Duodenal mucosa (tissue), 2 donors: ENCODE data around the gene SHMT2.
A peak's percentile ranks its signal among the peaks of the same experiment; 100 is the strongest.

Experiments
- H3K27ac ChIP-seq: one replicate; pipeline ENCODE4 v1.7.0; 2013; ENCODE audit warnings: low read depth, low read length
- H3K27me3 ChIP-seq, 2 donors: one replicate each; pipeline ENCODE4 v1.7.0; 2013; ENCODE audit warnings: low read length in 2 of 2, control low read depth in 1 of 2; ENCODE audit not compliant: insufficient read depth in 2 of 2, control insufficient read depth in 1 of 2
- H3K36me3 ChIP-seq, 2 donors: one replicate each; pipeline ENCODE4 v1.7.0; 2013; ENCODE audit warnings: low read length in 2 of 2, control low read depth in 1 of 2; ENCODE audit not compliant: insufficient read depth in 2 of 2, control insufficient read depth in 1 of 2
- H3K4me1 ChIP-seq, 2 donors: one replicate each; pipeline ENCODE4 v1.7.0; 2013; ENCODE audit warnings: low read length in 2 of 2, control low read depth in 1 of 2; ENCODE audit not compliant: insufficient read depth in 2 of 2, control insufficient read depth in 1 of 2
- H3K4me3 ChIP-seq, 2 donors: one replicate each; pipeline ENCODE4 v1.7.0; 2013; ENCODE audit warnings: low read length in 2 of 2, low read depth in 1 of 2
- H3K9ac ChIP-seq, 2 donors: one replicate each; pipeline ENCODE4 v1.7.0; 2013; ENCODE audit warnings: low read length in 2 of 2, low read depth in 1 of 2
- H3K9me3 ChIP-seq, 2 donors: one replicate each; pipeline ENCODE4 v1.7.0; 2013; ENCODE audit warnings: low read length in 2 of 2, control low read depth in 1 of 2; ENCODE audit not compliant: control insufficient read depth in 1 of 2

The SHMT2 gene

DNA sequence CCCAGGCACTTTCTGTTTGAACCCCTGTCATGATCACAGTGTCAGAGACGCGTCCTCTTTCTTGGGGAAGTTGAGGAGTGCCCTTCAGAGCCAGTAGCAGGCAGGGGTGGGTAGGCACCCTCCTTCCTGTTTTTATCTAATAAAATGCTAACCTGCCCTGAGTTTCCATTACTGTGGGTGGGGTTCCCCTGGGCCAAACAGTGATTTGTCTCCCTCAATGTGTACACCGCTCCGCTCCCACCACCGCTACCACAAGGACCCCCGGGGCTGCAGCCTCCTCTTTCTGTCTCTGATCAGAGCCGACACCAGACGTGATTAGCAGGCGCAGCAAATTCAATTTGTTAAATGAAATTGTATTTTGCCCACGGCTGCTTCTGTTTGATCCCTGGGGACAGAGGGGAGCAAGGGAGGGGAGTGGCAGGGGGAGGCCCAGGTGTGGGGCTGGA lies 5.1 kb downstream of the SHMT2 start:
- no peak overlapping the region for H3K9ac ChIP-seq
- H3K27ac ChIP-seq: no peak overlapping the region
- no peak overlapping the region for H3K4me3 ChIP-seq
- peaks cover 20 to 32% of the 10 kb centered on the region in 2 donors for H3K36me3 ChIP-seq
- peaks cover 24 to 33% of the 10 kb centered on the region in 2 donors for H3K4me1 ChIP-seq
- H3K9me3 ChIP-seq: no peaks in the 10 kb centered on the region
- peaks cover 33 to 41% of the 10 kb centered on the region in 2 donors for H3K27me3 ChIP-seq

DNA sequence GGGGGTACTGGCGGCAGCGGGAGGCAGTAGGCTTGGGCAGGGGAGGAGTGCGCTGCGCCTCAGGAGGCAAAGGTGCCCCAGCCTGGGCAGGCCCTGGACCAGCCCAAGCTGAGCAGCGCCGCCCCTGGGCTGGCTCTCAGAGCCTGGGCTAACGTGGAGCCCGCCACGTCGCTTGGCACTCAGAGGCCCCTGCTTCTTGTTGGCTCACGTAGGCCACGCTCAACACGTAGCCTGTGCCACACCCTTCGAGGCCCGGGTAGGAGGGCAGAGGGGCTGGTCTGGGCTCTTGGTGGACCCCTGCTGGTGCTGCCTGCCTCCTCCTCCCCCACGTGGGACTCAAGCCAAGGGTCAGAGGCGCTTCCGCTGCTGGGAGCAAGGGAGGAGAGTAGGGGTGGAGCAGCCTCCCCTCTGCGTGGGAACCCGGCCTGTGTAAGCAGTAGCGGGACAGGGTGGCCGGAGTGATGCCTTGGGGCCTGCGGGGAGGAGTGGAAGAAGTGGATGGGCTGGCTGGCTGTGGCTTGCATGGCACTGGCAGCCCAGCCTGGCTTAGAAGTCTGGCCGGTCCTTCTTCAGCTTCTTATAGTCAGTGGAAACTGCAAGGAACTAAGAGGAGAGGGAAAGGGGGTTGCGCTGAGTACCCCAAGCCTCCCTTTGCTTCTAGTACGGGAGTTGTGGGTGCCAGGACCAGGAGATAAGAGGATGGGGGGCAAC lies 5.7 kb downstream of the SHMT2 start:
- H3K4me1 ChIP-seq: peaks cover 22 to 35% of the 10 kb centered on the region in 2 donors
- H3K27ac ChIP-seq: no peak overlapping the region
- H3K9ac ChIP-seq: no peak overlapping the region
- H3K4me3 ChIP-seq: no peak overlapping the region
- peaks cover 20 to 32% of the 10 kb centered on the region in 2 donors for H3K36me3 ChIP-seq
- peaks cover 39 to 47% of the 10 kb centered on the region in 2 donors for H3K27me3 ChIP-seq
- H3K9me3 ChIP-seq: no peaks in the 10 kb centered on the region

DNA sequence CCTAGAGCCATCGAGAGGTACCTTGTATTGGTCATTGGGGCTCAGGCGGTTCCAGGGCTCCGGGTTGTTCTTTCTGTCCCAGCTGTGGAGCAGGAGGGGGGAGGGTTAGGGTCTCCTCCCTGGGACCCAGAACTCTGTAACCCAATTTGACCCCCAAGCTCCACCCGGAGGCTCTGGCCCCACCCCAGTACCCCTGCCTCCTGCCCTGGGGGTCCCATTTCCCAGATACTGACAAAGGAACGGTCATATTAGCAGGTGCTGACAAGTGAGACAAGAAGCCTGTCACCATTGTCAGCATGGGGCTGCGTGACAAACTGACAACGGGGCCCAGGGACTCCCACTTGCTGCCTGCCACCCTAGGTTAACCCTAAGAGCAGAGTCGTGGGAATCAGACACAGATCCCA lies 6.2 kb downstream of the SHMT2 start:
- peaks cover 45 to 53% of the 10 kb centered on the region in 2 donors for H3K27me3 ChIP-seq
- H3K4me3 ChIP-seq: no peak overlapping the region
- H3K36me3 ChIP-seq: peaks cover 20 to 32% of the 10 kb centered on the region in 2 donors
- H3K27ac ChIP-seq: no peak overlapping the region
- H3K9me3 ChIP-seq: no peaks in the 10 kb centered on the region
- H3K4me1 ChIP-seq: peaks cover 22 to 35% of the 10 kb centered on the region in 2 donors
- no peak overlapping the region for H3K9ac ChIP-seq

DNA sequence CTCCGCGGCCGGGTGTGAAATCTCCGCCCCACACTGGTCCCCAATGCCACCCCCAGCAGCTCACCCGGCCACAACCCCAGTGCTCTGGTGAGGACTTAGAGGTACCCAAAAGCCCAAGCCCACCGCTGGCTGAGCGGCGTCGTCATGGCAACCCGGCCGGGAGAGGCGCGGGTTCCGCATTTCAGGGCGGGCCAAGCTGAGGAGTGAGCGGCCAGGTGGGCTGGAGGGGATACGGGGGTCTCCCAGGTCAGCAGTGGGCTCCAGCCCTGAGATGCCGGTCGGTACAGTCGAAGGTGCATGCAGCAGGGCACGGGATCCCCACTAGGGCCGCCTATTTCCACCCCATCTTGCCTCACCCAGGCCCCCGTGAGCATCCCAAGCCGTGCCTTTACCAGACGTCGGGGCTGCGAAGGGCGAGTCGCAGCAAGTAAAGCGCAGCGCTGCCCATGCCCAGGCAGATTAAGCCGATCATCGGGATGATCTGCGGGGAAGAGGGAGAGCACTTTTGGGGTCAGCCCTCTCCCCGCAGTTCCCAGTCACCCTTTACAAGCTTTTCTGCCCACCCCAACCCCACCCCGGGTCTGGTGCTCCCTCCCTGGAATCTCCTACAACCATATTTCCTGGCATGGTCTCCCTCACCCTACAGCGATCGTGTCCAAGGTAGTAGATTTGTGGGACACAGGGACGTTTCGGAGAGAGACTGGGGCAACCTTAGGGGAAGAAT lies 6.9 kb downstream of the SHMT2 start:
- no peak overlapping the region for H3K9ac ChIP-seq
- H3K36me3 ChIP-seq: peaks cover 20 to 32% of the 10 kb centered on the region in 2 donors
- H3K27me3 ChIP-seq: peaks cover 51 to 59% of the 10 kb centered on the region in 2 donors
- H3K4me3 ChIP-seq: peak overlapping the region in 1 of 2 donors; percentile 25
- H3K27ac ChIP-seq: no peak overlapping the region
- no peaks in the 10 kb centered on the region for H3K9me3 ChIP-seq
- H3K4me1 ChIP-seq: peaks cover 21 to 37% of the 10 kb centered on the region in 2 donors

DNA sequence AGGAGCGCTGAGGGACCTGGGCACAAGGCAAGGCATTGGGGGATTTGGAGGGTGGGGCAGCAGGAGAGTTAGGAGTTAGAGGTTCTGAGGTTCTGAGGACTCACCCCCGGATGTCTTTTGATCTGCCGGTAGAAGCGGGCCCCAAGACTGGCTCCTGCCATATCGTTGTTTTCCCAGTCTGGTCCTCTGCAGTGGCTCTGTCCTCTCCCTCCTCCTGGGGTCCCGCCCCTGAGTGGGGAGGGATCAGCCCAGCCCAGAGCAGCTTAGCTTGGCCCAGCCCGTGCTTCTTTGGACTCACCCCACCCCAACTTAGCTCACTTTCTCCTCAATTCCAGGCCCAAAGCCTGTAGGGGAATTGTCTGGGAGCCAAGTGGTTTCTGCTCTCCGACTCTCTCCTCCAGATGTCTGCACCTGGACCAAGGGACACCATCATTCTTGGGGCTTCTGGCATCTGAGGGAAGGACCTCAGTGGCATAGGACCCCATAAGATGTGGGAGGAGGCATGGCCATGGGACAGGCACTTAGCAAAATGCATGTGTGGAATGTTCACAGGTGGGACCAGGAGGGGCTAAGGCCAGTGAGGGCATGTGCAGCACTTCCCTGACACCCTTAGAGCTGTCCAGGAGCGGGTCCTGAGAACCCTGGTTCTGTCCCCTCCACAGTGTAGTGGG lies 7.5 kb downstream of the SHMT2 start:
- Histone ChIP-seq H3K36me3 (peaks cover 13 to 26% of the 10 kb centered on the region in 2 donors), H3K9ac (no peak overlapping the region), H3K27ac (no peak overlapping the region), H3K27me3 (peaks cover 58 to 66% of the 10 kb centered on the region in 2 donors), H3K4me1 (peaks cover 21 to 44% of the 10 kb centered on the region in 2 donors), H3K4me3 (peak overlapping the region in 1 of 2 donors; percentile 25), H3K9me3 (no peaks in the 10 kb centered on the region)

DNA sequence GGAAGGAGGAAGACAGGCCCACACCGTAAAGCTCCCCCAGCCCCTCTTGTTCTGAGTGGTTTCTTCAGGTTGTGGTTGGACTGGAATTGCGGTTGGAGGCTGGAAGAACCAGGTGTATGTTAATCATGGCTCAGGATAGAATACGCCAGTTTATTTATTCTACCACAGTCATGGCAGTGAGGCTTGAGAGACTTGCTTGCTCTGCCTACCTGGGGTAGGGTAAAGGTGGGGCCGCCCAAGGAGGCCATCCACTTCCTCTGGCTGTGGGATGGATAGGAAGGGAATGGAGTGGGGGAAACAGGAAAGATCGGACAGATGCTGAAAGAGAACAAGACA lies 8.1 kb downstream of the SHMT2 start:
- Histone ChIP-seq H3K27me3 (peaks cover 63 to 71% of the 10 kb centered on the region in 2 donors), H3K27ac (no peak overlapping the region), H3K9ac (no peak overlapping the region), H3K4me3 (no peak overlapping the region), H3K36me3 (peaks cover 11 to 21% of the 10 kb centered on the region in 2 donors), H3K4me1 (peaks cover 21 to 48% of the 10 kb centered on the region in 2 donors), H3K9me3 (no peaks in the 10 kb centered on the region)

DNA sequence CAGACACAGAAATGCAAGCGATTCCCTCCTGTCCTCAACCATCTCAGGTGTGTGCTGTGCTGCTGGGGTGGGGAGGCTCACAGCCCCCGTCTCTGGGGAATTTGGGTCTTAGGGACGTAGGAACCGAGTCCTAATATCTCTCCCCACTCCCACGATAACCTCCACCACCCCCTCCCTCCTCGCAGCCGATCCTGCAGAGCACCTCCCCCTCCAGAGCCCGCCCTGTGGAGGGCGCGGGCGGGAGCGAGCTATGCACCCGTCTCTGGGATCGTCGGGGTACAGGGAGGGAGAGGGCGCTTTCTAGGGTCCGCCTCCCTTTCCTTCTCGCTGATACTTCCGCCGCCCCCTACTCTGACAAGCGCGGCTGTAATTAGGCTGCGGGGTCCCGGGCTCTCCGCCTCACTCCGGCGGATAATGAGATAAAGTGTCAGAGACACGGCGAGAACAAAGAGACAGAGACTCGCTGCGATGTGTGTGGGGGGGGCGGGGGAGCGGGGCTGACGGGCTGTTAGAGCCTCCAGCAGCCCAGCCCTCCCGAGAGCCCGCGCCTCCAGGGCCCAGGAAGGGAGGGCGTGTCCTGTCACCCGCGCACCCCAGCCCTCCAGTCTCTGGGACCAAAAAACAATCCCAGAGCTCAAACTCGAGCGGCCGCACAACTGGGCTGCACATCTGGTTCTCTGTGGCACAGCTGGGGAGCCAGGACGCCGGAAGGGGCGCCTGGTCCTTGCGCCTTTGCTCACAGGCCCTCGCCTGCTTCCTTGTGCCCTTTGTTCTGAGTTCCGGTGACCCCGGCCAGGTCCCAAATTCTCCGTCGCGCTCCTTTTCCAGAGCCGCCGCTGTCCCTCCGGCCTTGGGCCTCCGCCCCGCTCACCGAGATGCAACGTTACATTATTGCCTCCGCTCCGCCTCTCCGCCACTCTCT lies 8.7 kb downstream of the SHMT2 start:
- H3K9ac ChIP-seq: no peak overlapping the region
- H3K4me1 ChIP-seq: peaks cover 27 to 55% of the 10 kb centered on the region in 2 donors
- peaks cover 9 to 15% of the 10 kb centered on the region in 2 donors for H3K36me3 ChIP-seq
- H3K27ac ChIP-seq: no peak overlapping the region
- peaks cover 66 to 74% of the 10 kb centered on the region in 2 donors for H3K27me3 ChIP-seq
- H3K9me3 ChIP-seq: no peaks in the 10 kb centered on the region
- peak overlapping the region; percentile 54 to 64 for H3K4me3 ChIP-seq

DNA sequence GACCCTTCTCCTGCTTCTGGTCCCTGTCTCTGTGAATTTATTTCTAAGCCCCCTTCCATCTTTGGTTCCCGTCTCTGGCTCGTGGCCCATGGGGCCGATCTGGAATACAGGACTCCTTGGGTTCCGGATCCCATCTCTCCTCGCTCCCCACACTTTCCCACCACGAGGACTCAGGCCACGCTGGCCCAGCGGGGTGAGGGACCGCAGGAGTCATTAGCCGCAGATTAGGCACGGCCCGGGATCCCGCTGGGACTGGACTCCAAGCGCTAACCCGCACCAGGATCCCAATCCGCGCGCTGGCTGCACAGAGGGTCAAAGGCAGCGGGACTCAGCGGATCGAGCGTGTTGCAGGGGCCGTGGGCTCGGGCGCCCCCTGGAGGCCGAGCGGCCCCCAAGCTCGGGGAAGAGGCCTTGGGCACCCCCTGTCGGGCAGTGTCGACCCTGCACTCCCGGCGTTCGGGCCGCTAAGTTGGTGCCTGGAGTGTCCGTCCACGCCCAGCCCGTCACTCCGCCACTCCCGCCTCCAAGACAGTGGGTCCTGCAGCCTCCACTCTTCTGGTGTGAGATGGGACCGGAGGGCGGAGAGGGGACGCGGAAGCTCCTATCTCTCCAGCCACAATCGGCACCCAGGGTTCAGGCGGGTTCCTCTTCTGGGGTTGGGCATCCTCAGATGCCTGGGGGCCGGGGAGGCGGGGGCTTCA lies 9.5 kb downstream of the SHMT2 start:
- Histone ChIP-seq H3K36me3 (peaks cover under 1 to 7% of the 10 kb centered on the region in 2 donors), H3K27me3 (peaks cover 66 to 74% of the 10 kb centered on the region in 2 donors), H3K9ac (no peak overlapping the region), H3K9me3 (no peaks in the 10 kb centered on the region), H3K4me3 (peak overlapping the region; percentile 64 to 71), H3K27ac (no peak overlapping the region), H3K4me1 (peaks cover 35 to 60% of the 10 kb centered on the region in 2 donors)

DNA sequence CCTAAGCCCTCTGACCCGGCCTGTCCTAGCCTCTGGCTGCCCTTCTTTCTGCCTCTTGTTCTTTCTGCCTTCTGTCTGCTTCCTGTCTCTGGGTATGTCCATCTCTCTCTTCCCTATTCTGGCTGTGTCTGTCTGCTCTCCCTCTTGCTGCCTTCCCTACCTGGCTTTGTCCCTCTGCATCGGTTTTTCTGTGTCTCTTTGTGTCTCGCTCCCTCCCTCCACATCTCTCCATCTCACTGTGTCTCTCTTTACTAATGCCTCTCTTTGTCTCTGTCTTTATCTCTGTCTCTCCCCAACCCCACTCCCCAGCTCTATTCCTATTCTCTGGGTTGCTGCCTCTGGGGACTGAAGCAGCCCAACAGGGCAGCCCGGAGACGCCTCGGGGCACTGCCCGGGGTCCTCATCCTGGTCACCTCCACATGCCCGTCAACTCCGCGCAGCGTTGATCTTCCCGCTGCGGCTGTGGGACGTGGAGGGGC lies 10.1 kb downstream of the SHMT2 start:
- no peaks in the 10 kb centered on the region for H3K9me3 ChIP-seq
- no peak overlapping the region for H3K9ac ChIP-seq
- H3K4me3 ChIP-seq: peak overlapping the region; percentile 64 to 71
- H3K27ac ChIP-seq: no peak overlapping the region
- peaks cover 35 to 60% of the 10 kb centered on the region in 2 donors for H3K4me1 ChIP-seq
- H3K27me3 ChIP-seq: peaks cover 66 to 74% of the 10 kb centered on the region in 2 donors
- peaks cover 0 to under 1% of the 10 kb centered on the region in 2 donors for H3K36me3 ChIP-seq
